Ovary (tissue), 9 donors: Measurements from ENCODE around the gene CARMIL3. TPM values are rescaled to one million over a fixed set of nuclear protein-coding genes. Genes with fewer than 3 reads are reported as not detected.
A peak's percentile ranks its signal among the peaks of the same experiment; 100 is the strongest.

Experiments
- DNase-seq, 5 donors: peaks; one replicate each; pipeline ENCODE4 v3.0.0-alpha.2; 2019 to 2020
- H3K27ac ChIP-seq, 2 donors: fragments of 200-600 bp; one replicate each; pipeline versions ENCODE4 v1.5.1 to v1.8.0; 2019 to 2022
- H3K27me3 ChIP-seq: fragments of 200-600 bp; one replicate; pipeline ENCODE4 v1.8.0; 2022
- H3K36me3 ChIP-seq: fragments of 200-600 bp; sonication (generic); one replicate; pipeline ENCODE4 v1.5.1; 2019
- H3K4me1 ChIP-seq: one replicate; pipeline ENCODE4 v1.8.1; 2013; ENCODE audit warnings: mild to moderate bottlenecking, moderate library complexity; ENCODE audit not compliant: insufficient read depth
- H3K4me3 ChIP-seq: fragments of 200-600 bp; sonication (generic); one replicate; pipeline ENCODE4 v1.5.1; 2017
- H3K9me3 ChIP-seq, 2 donors: fragments of 200-600 bp in 1 of 2; sonication (generic) in 1 of 2; one replicate each; pipeline versions ENCODE4 v1.5.1 to v1.8.1; 2013 to 2019; ENCODE audit warnings: mild to moderate bottlenecking in 1 of 2, moderate library complexity in 1 of 2
- CTCF ChIP-seq, 3 donors: fragments of 450-650 bp in 2 of 3; fragments of 200-600 bp in 1 of 3; IDR thresholded peaks; one replicate each; pipeline versions ENCODE4 v1.5.1 to v1.8.0; 2016 to 2022; ENCODE audit warnings: antibody characterized with exemption in 3 of 3, mild to moderate bottlenecking in 1 of 3
- EP300 ChIP-seq: sonication (generic); formaldehyde crosslinking; IDR thresholded peaks from one replicate; pipeline ENCODE4 v1.6.1; 2017; ENCODE audit warnings: antibody characterized with exemption
- POLR2A ChIP-seq: fragments of 450-650 bp; IDR thresholded peaks from one replicate; pipeline ENCODE4 v1.6.1; 2017; ENCODE audit warnings: antibody characterized with exemption, mild to moderate bottlenecking, moderate library complexity
- WGBS, 3 donors: extraction: QIAGEN DNeasy Blood & Tissue Kit in 1 of 3; methylation state at CpG; one replicate each; pipeline versions ENCODE4 v1.1.5 to v1.1.7; 2013 to 2017; 5-methylcytosine and 5-hydroxymethylcytosine counted together
- intact Hi-C, 4 donors: fragments of 100-400 bp; cut with DNase I; formaldehyde crosslinking; loops; one replicate each; pipeline versions ENCODE4 v1.11.0 to v1.15.1; 2022 to 2023
- polyA plus RNA-seq, 2 donors: library from polyadenylated mRNA; stranded (reverse); fragments of 200-250 nt in 1 of 2; fragments of 350-450 nt in 1 of 2; fragmentation: Illumina TruSeq in 1 of 2; extraction: RNeasy Lipid Tissue Mini Kit (QIAGEN cat#74804) in 1 of 2; gene quantifications; one replicate each; pipeline ENCODE4 v1.2.3, GENCODE V29; 2013 to 2014
- total RNA-seq, 7 donors: library from RNA; depleted of rRNA in 2 of 7; stranded (reverse); fragments of >200 nt in 2 of 7; fragmentation: NEBNext Ultra II Directional in 3 of 7; extraction: Animal tissue kit (Norgen Biotek cat#: 25700) in 3 of 7; gene quantifications; one replicate each; pipeline versions ENCODE4 v1.1.0 to v1.2.4, GENCODE V29; 2016 to 2023
- donor health status: DM: no; HTN: no; CAD: no; lungs with moderate emphysema.
- donor health status: DM: no; HTN: no; CAD: no.
- donor health status: Bipolar disorder and iron deficiency.
- donor health status: DM: yes; HTN: yes; CAD: no.
- donor health status: DM: no; HTN: no; CAD: no.
- donor health status: DM: yes; HTN: yes; CAD: no.

CARMIL3 gene
- total and polyA plus RNA-seq, 9 donors: 0.08 to 1.3 (median 0.25) TPM; not detected in 1

GRCh38 chr14:24078146-24078545 lies 26.3 kb downstream of the CARMIL3 start:
- intact Hi-C loops: no loop called here
- H3K9me3 ChIP-seq: no peaks in the 10 kb centered on the region
- no peaks in the 10 kb centered on the region for H3K27me3 ChIP-seq
- no peak overlapping the region for H3K27ac ChIP-seq
- no peak for DNase-seq
- no peak overlapping the region for H3K4me3 ChIP-seq
- H3K36me3 ChIP-seq: no peaks in the 10 kb centered on the region
- TF ChIP-seq CTCF (IDR thresholded peaks at IDR 0.05) (no peak), POLR2A (no peak), EP300 (no peak)
- no peaks in the 10 kb centered on the region for H3K4me1 ChIP-seq
- 78 to 86% (median 83%) methylated on average over 3 of the region's 3 CpGs for WGBS, 3 donors

- intact Hi-C loops: no loop called here
- H3K27ac ChIP-seq: no peak overlapping the region
- no peak for DNase-seq
These were observed 27.8 kb downstream of the CARMIL3 start for GRCh38 chr14:24079491-24080141.

GRCh38 chr14:24080142-24080530 lies 28.3 kb downstream of the CARMIL3 start:
- Histone ChIP-seq H3K4me3 (no peak overlapping the region), H3K27me3 (no peaks in the 10 kb centered on the region), H3K27ac (no peak overlapping the region), H3K4me1 (no peaks in the 10 kb centered on the region), H3K36me3 (no peaks in the 10 kb centered on the region), H3K9me3 (no peaks in the 10 kb centered on the region)
- intact Hi-C loops: no loop called here
- WGBS, 3 donors: 76 to 80% (median 78%) methylated on average over 6 of the region's 6 CpGs
- DNase-seq: no peak
- TF ChIP-seq POLR2A: no peak
- TF ChIP-seq EP300: no peak
- no peak for TF ChIP-seq CTCF (IDR thresholded peaks at IDR 0.05)

More at GRCh38 chr14:24079491-24080141, 27.8 kb downstream of the CARMIL3 start:
- Histone ChIP-seq H3K27me3 (no peaks in the 10 kb centered on the region), H3K4me1 (no peaks in the 10 kb centered on the region), H3K36me3 (no peaks in the 10 kb centered on the region), H3K9me3 (no peaks in the 10 kb centered on the region), H3K4me3 (no peak overlapping the region)
- TF ChIP-seq POLR2A (no peak), EP300 (no peak), CTCF (IDR thresholded peaks at IDR 0.05) (no peak)
- WGBS, 3 donors: 86 to 90% (median 90%) methylated on average over 9 of the region's 9 CpGs

GRCh38 chr14:24080888-24081738 lies 29.3 kb downstream of the CARMIL3 start:
- no peaks in the 10 kb centered on the region for H3K4me1 ChIP-seq
- TF ChIP-seq POLR2A: no peak
- no peak for TF ChIP-seq CTCF (IDR thresholded peaks at IDR 0.05)
- no peak for TF ChIP-seq EP300
- no peak overlapping the region for H3K27ac ChIP-seq
- WGBS, 3 donors: 0 to 1% (median 0%) methylated on average over 50 to 74 of the region's 74 CpGs
- H3K36me3 ChIP-seq: no peaks in the 10 kb centered on the region
- intact Hi-C loops: no loop called here
- peak overlapping the region; percentile 50 for H3K4me3 ChIP-seq
- peak in 4 of 5 donors; percentile 25 to 54 (median 40) for DNase-seq
- H3K27me3 ChIP-seq: no peaks in the 10 kb centered on the region
- H3K9me3 ChIP-seq: no peaks in the 10 kb centered on the region
